Tibial artery (tissue), 4 donors: ENCODE measurements around the gene NRL.
A peak's percentile ranks its signal among the peaks of the same experiment; 100 is the strongest.

Experiments
- DNase-seq, 2 donors: peaks; one replicate each; pipeline ENCODE4 v3.0.0-alpha.2; 2019
- H3K27ac ChIP-seq, 2 donors: fragments of 200-600 bp; sonication (generic) in 1 of 2; 1 replicate in 1 of 2; 2 replicates in 1 of 2; pipeline ENCODE4 v1.5.1; 2018 to 2019; ENCODE audit warnings: mild to moderate bottlenecking in 1 of 2
- H3K27me3 ChIP-seq, 2 donors: fragments of 200-600 bp; sonication (generic) in 1 of 2; one replicate each; pipeline versions ENCODE4 v1.5.1 to v1.6.0; 2016 to 2019
- H3K36me3 ChIP-seq, 3 donors: fragments of 200-600 bp; sonication (generic) in 2 of 3; one replicate each; pipeline ENCODE4 v1.5.1; 2016 to 2019; ENCODE audit warnings: mild to moderate bottlenecking in 2 of 3
- H3K4me1 ChIP-seq, 4 donors: fragments of 200-600 bp; sonication (generic) in 2 of 4; 1 replicate in 3 of 4; 2 replicates in 1 of 4; pipeline ENCODE4 v1.5.1; 2016 to 2019
- H3K4me3 ChIP-seq, 2 donors: fragments of 200-600 bp; sonication (generic) in 1 of 2; 1 replicate in 1 of 2; 2 replicates in 1 of 2; pipeline ENCODE4 v1.5.1; 2018 to 2019; ENCODE audit warnings: mild to moderate bottlenecking in 2 of 2
- H3K9me3 ChIP-seq, 3 donors: fragments of 200-600 bp; sonication (generic) in 1 of 3; one replicate each; pipeline ENCODE4 v1.5.1; 2016 to 2019
- CTCF ChIP-seq, 2 experiments: fragments of 200-600 bp in 1 of 2; fragments of 450-650 bp in 1 of 2; IDR thresholded peaks; one replicate each; pipeline ENCODE4 v1.5.1; 2017 to 2019; ENCODE audit warnings: antibody characterized with exemption in 2 of 2, mild to moderate bottlenecking in 1 of 2, moderate library complexity in 1 of 2
- intact Hi-C: fragments of 100-400 bp; cut with DNase I; formaldehyde crosslinking; loops from one replicate; pipeline ENCODE4 v1.15.0; 2023; ENCODE audit warnings: low total_unique reads

Gene NRL

DNA sequence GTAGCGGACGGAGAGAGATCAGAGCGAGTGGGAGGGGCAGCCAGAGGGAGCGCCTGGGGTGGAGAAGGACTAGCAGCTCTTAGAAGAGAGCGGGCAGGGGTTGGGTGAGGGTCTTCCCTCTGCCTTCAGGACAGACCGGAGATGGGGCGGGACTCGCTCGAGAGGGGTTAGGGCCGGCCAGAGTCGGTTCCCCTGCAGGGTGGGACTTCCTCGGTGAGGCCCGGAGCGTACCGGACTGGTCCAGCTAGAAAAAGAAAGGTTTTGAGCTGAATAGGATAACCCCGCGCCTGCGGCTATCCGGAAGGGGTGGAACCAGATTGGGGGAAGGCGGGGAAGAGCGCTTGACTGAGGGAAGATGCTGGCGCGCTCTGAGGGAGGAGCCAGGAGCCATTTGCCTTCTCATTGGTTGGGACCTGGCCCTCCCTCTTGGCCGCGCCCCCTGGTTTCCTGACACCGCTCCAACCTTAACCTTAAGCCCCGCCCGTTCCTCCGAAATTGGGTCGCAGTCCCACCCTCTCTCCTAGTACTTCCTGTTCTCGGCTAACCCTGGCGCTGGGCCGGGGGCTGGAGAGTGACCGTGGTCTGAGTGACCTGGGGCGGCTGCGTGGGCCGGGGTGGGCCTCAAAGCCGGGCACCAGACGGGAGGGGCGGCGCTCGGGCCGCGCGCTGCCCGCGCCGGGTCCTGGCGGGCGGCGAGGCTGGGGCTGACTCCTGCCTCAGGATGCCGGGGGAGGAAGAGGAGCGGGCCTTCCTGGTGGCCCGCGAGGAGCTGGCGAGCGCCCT lies 32.4 kb upstream of the NRL start, which contains the start of gene RNF31:
Gene RNF31 (plus strand): TSS at position 521 of the 783 bp plus-strand sequence. CDS start 201 bp downstream, at position 722.
- Histone ChIP-seq H3K4me1 (peaks cover 12 to 33% (median 25%) of the 10 kb centered on the region in 4 donors), H3K27ac (peak within 1 kb of the TSS; percentile 86 to 87), H3K36me3 (peaks cover 29 to 37% (median 35%) of the 10 kb centered on the region in 3 donors), H3K4me3 (peak within 1 kb of the TSS; percentile 79 to 92), H3K27me3 (no peaks in the 10 kb centered on the region), H3K9me3 (no peaks in the 10 kb centered on the region)
- TF ChIP-seq CTCF (IDR thresholded peaks at IDR 0.05) = no peak
- DNase-seq = peak; percentile 99
- intact Hi-C loops = loop anchor here (5.0 kb wide), 1 partner anchor 40 kb away; the partner anchor contains the start of gene IPO4

DNA sequence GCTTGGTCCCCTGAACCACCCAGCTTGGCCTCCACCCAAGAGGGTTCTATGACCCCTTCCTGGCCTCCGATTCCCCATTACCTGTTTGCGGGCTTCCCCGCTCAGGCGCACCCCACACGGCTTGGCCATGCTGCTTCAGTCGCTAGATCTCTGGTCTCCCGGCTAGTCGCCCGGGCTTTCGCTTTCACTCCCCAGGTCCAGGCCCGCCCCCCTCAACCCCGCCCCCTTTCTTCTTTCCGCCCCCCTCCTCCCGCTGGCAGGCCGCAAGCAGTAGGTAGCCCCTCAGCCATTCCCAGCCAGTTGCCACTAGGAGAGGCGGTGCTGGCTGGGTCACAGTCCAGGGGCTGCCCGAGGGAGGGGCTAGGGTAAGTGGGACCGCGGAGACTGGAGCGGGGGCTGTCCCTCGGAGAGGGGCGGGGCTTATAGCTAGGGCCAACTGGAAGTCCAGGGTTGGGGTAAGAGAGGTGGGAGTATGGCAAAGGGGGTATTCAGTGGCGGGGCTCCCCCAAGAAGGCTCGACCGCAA lies 31.8 kb upstream of the NRL start, which contains the start of gene PSME2:
Gene PSME2 (minus strand): TSS at position 158 of the 525 bp plus-strand sequence. CDS start 29 bp downstream, at position 129.
- TF ChIP-seq CTCF (IDR thresholded peaks at IDR 0.05) = no peak

GRCh38 chr14:24145690-24146452 lies 31.1 kb upstream of the NRL start:
- Histone ChIP-seq H3K4me3 (peak overlapping the region; percentile 79 to 92), H3K27me3 (no peaks in the 10 kb centered on the region), H3K27ac (peak overlapping the region; percentile 86 to 87), H3K36me3 (peaks cover 16 to 24% (median 22%) of the 10 kb centered on the region in 3 donors), H3K4me1 (peaks cover 18 to 38% (median 28%) of the 10 kb centered on the region in 4 donors), H3K9me3 (no peaks in the 10 kb centered on the region)
- intact Hi-C loops = loop anchor here (5.0 kb wide), 1 partner anchor 41 kb away; the partner anchor contains the start of gene IPO4
- TF ChIP-seq CTCF (IDR thresholded peaks at IDR 0.05) = no peak
- no peak for DNase-seq

More for the DNA sequence above, 31.8 kb upstream of the NRL start, which contains the start of gene PSME2:
- intact Hi-C loops = loop anchor here (5.0 kb wide), 1 partner anchor 41 kb away; the partner anchor contains the start of gene IPO4
- no peaks in the 10 kb centered on the region for H3K27me3 ChIP-seq
- H3K4me1 ChIP-seq = peaks cover 17 to 37% (median 28%) of the 10 kb centered on the region in 4 donors
- H3K9me3 ChIP-seq = no peaks in the 10 kb centered on the region
- peak within 1 kb of the TSS; percentile 86 to 87 for H3K27ac ChIP-seq
- peak; percentile 96 to 98 for DNase-seq
- H3K4me3 ChIP-seq = peak within 1 kb of the TSS; percentile 79 to 92
- H3K36me3 ChIP-seq = peaks cover 23 to 30% (median 29%) of the 10 kb centered on the region in 3 donors

- H3K27ac ChIP-seq = peak overlapping the region; percentile 86 to 87
- H3K4me1 ChIP-seq = peaks cover 18 to 45% (median 31%) of the 10 kb centered on the region in 4 donors
- DNase-seq = no peak
- H3K9me3 ChIP-seq = no peaks in the 10 kb centered on the region
- no peaks in the 10 kb centered on the region for H3K27me3 ChIP-seq
- intact Hi-C loops = loop anchor here (5.0 kb wide), 1 partner anchor 42 kb away; the partner anchor contains the start of gene IPO4
- TF ChIP-seq CTCF (IDR thresholded peaks at IDR 0.05) = no peak
- no peak overlapping the region for H3K4me3 ChIP-seq
- H3K36me3 ChIP-seq = peaks cover 11 to 17% (median 16%) of the 10 kb centered on the region in 3 donors
Observed at GRCh38 chr14:24145219-24145618, 30.5 kb upstream of the NRL start.

GRCh38 chr14:24144451-24144850 lies 29.7 kb upstream of the NRL start:
- H3K9me3 ChIP-seq = no peaks in the 10 kb centered on the region
- no peak overlapping the region for H3K27ac ChIP-seq
- intact Hi-C loops = no loop called here
- no peak for DNase-seq
- no peaks in the 10 kb centered on the region for H3K27me3 ChIP-seq
- H3K36me3 ChIP-seq = peaks cover 4 to 12% (median 10%) of the 10 kb centered on the region in 3 donors
- TF ChIP-seq CTCF (IDR thresholded peaks at IDR 0.05) = no peak
- H3K4me1 ChIP-seq = peaks cover 18 to 52% (median 38%) of the 10 kb centered on the region in 4 donors
- H3K4me3 ChIP-seq = no peak overlapping the region
